HG03432 (cell line): Measurements from ENCODE around the gene KCNG2.

Experiments used
- ATAC-seq: cut with Tn5 transposase; IDR thresholded peaks from one replicate; pipeline ENCODE4 v1.9.1; 2021; ENCODE audit warnings: mild to moderate bottlenecking, moderate library complexity; ENCODE audit not compliant: unreplicated experiment

The KCNG2 gene

DNA sequence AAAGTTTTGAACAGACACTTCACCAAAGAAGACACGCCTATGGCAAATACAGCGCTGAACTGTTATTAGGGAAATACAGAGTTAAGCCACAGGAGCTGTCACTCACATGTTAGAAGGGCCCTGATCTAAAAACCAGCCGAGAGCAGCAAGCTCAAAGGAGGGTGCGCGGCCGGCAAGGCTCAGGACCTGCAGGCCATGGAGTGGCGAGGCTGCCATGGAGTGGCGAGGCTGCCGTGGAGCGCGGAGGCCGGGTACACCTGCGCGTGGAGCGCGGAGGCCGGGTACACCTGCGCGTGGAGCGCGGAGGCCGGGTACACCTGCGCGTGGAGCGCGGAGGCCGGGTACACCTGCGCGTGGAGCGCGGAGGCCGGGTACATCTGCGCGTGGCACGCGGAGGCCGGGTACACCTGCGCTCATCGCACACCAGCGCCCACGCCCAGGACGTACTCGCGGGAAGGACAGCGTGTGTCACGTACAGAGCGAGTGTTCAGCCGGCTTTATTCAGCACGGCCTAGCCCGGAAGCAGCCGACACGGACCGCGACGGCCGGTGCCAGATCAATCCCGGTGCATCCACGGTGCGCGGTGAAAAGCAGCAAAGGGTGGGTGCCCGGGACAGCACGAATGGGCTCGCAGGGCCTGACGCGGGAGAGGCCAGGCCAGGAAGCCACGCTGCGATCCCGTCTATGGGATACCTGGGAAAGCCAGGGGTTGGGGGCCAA is 84.9 kb downstream of the KCNG2 start:
- no peak for ATAC-seq

DNA sequence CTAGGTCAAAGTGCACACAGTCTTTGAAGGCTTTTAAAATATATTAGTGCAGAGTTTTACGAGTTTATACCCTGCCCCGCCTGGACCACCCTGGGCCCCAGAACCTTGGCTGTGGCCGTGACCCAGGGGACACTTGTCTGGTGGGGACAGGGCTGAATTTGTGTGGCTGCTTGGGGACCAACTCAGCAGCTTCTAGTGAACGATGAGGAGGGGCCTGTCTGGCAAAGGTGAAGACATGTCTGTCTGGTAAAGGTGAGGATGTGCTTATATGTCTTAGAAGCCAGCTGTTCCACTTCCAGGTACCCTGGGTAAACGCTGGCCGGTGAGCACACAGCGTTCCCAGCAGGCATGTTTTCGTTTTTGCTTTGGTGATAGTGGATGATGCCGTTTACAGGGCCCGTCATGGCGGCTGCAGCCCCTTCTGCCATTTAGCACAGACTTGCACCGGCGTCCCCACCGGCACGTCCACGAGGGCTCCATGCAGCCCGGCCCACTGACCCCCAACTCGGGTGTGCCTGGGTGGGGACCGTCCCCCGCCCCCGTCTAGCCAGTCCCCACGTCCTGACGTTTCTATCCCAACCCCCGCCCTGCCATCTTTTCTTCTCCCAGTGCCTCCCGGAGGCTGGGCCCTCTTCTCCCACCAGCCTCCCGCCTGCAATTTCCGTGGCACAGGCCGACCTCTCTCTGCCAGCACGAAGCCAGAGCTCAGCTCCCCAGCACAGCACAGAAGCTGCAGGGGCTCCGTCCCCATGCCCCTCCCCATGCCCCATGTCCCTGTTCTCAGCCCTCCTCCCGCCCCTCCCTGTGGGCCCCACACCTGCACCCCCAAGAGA is 85.9 kb downstream of the KCNG2 start:
- no peak for ATAC-seq

DNA sequence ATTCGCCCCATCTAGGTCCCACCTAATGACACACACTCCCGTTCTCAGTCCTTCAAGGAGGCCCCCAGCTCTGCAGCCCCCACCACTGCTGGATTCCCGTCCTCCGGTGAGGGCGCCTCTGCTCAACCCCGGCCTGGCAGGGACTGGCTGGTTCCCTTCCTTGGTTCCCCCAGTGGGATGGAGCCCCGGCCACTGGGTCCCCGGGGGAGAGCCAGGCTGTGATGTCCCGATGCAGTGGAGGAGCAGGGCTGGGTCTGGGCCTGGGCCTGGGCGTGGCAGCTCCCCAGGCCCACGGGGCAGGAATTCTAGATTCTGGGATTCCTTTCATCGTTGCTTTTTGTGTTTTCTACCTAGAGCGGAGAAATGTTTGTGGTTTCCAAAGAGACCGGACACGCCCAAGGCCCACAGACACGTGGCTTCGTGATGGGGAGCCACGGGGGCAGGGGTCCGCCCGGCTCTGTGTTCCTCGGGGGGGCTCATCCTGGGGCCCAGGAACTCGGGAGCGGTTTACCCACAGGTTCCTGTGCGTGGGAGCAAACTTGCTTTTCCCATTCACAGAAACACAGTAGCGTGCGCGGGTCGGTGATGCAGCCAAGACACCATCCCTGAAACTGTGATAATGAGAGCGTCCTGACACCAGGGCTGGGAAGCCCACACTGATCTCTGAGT is 86.7 kb downstream of the KCNG2 start:
- no peak for ATAC-seq

DNA sequence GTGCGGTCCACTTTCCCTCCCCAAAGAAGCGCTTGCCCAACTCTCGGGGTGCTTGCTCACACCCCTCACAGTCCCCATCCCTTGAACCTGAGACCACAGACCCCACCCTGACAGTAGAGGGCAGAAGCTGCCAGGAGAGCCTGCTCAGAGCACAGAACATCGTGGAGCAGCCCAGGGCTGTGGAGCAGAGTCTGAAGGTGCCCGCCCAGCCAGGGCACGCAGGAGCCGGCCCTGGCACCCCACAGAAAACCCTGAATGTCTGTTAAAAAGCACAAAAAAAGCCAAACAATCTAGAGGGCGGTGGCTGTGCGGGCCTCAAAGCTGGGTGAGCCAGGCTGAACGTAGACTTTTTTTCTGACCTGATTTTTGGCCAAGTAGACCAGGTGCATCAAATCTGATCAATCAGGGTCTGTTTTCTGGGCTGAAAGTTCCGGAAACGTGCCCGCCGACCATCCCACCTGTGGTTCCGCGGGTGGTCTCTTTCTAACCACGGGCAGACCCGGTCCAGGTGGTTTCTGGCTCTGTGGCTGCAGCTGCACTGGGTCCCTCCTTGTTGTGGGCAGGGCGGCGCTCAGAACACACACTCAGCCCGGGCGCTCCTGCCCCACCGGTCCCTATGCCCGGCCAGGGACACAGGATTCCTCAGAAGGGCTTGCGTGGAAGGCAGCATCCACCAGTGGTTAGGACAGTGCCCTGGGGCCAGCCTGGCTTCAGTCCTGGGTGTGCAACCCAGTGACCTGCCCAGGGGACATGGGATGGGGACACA is 87.4 kb downstream of the KCNG2 start:
- no peak for ATAC-seq

DNA sequence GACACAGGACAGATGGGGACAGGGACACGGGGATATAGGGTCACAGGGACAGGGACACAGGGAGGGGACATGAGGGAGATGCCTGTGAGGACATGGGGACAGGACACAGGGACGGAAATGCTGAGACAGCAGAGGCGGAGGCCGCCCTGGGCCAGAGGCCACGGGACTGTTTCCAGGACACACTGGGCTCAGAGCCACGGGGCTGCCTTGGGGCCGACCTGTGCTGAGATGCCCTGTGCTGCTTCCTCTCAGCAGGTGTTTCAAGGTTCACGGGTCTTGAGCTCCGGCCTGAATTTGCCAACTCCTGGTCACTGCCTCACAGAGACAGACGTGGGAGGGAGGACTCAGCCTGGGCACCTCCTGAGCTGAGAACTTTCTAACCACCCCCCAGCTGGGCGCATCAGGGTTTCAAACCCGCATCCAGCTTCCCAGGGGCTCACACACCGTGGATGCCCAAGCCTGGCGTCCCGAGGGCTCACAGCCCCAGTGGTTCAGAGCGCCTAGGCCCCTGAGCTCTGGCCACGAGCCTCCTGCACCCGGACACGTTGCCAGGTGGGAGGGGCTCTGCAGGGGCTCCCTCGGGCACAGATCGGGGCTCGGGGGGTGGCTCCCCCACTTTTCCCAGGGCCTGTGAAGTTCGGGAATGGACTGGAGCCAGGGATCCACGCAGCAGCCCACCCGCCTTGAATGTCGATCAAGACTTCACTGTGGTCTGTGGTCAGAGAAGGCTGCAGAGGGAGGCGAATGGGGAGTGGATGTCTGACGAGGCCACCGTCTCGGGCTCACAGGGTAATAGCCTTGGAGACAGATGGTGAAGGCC is 89.7 kb downstream of the KCNG2 start:
- no peak for ATAC-seq

DNA sequence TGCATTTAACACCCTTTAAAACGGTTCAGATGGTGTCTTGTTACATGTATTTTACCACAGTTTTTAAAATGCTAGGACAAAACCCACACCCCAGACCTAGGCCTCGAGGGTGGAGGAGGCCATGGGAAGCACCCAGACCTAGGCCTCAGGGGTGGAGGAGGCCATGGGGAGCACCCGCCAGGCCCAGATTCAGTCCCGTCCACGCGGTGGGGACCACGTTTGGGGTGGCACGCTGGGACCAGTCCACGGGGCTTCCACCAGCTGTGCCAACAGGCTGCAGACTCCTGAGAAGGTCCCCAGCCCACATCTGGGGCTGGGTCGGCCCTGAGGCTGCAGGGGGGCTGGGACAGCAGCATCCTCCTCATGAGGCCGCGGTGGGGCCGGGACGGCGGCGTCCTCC is 90.3 kb downstream of the KCNG2 start:
- ATAC-seq, result no peak

DNA sequence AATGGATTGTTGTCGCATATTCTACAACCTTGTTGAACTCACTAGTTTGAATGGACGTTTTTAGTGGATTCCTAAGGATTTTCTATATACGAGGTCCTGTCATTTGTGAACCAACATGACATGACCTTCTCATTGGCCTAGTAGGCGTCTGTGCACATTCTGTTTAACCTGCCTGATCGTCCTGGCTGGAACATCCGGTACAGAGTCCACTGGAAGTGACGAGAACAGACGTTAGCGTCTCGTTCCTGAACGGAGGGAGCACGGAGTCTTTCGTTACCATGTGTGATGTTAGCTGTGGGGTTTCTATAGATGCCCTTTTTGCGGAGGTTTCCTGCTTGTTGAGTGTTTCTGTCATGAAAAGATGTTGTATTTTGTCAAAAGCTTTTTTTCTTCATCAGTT is 91.8 kb downstream of the KCNG2 start:
- ATAC-seq, result no peak

DNA sequence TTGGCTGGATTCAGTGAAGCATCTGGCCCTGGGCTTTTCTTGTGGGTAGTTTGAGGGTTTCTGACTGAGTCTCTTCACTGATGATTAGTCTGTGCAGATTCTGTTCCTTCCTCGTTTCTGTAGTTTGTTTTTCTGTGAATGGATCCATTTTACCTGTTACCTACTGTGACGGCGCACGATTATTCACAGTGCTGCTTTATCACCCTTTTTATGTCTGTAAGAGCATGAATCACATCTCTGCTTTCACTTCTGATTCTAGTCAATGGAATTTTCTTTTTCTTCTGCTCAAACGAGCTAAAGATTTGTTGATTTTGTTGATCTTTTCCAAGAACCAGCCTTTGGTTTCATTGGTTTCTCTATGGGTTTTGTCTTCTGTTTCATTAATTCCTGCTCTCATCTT is 92.9 kb downstream of the KCNG2 start:
- ATAC-seq, result no peak

DNA sequence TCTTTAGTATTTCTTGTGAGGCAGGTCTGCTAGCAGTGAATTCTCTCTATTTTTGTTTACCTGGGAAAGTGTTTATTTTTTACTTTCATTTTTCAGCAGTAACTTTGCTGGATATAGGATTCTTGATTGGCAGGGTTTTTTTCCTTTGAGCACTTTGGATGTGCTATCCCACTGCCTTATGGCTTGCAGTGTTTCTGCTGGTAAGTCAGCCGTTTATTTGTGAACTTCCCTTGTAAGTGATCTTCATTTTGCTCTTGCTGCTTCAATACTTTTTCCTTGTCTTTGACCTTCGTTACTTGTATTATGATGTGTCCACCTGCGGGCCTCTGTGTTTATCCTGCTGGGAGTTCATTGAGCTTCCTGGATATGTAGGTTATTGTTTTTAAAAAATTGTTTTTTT is 99.0 kb downstream of the KCNG2 start:
- ATAC-seq, result no peak

DNA sequence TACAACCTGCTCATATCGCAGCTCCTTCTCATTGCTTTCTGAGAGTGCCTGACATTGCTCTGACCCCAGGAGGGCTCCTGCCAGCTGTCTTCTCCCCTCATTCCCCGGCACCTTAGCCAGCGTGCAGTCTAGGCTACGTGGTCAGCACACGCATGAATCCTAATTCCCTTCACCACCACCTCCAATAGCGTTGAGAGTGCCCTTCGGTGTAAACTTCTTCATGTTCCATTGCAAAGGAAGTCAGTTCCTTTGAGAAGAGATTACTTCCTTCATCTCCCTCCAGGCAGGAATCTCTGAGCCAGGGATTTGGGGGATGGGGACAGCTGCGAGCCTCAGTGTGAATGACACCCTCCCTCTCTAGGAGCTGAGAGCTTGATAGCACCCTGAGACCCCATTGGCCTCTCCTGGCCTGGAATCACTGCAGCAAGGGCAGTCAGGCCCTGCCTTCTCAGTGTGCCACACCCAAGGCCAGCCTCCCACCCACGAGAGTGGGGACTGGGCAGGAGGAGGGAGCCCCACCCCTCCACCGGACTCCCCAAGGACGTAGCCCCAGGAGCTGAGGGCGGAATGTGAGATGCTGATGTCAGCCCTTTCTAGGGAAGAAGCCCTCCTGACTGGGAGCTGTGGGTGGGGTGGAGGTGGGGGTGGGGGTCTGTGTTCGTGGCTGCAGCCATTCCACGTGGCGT is 100.3 kb downstream of the KCNG2 start:
- ATAC-seq, result no peak

DNA sequence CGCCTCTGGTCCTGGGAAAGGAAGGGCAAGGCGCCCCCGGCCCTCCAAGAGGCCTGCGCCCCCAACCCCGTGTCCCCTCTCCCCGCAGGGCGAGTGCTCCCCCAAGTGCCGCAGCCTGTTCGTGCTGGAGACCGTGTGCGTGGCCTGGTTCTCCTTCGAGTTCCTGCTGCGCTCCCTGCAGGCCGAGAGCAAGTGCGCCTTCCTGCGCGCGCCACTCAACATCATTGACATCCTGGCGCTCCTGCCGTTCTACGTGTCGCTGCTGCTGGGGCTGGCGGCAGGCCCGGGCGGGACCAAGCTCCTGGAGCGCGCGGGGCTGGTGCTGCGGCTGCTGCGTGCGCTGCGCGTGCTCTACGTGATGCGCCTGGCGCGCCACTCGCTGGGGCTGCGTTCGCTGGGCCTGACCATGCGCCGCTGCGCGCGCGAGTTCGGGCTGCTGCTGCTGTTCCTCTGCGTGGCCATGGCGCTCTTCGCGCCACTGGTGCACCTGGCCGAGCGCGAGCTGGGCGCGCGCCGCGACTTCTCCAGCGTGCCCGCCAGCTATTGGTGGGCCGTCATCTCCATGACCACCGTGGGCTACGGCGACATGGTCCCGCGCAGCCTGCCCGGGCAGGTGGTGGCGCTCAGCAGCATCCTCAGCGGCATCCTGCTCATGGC is 101.3 kb downstream of the KCNG2 start:
- ATAC-seq, result no peak

DNA sequence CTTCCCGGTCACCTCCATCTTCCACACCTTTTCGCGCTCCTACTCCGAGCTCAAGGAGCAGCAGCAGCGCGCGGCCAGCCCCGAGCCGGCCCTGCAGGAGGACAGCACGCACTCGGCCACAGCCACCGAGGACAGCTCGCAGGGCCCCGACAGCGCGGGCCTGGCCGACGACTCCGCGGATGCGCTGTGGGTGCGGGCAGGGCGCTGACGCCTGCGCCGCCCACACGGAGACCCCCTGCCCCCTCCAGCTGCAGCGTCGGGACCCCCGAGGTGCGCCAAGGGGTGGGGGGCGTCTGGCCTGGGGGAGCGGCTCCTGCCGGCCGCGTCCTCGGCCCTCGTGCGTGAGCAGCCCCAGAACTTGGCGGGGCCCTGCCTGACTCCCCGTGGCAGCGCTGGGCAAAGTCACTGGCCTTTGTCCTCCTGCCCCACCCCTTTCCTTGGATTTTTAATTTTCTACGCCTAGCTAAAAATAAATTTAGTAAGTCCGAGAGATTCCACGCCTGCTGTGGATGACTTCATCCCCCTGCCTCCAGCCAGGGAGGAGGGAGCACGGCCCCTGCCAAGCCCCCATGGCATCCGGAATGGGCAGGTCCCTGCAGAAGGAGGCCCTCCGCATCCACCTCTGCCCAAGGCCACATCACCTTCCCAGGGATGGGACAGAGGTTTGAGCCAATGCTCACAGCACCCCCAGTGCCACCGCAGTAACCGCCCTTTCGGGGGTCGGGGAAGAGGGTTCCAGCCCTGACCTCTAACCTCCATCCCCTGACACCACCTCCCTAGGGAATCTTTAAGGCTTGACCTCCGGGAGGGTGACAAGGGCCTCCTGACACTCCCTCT is 102.1 kb downstream of the KCNG2 start:
- ATAC-seq, result no peak

DNA sequence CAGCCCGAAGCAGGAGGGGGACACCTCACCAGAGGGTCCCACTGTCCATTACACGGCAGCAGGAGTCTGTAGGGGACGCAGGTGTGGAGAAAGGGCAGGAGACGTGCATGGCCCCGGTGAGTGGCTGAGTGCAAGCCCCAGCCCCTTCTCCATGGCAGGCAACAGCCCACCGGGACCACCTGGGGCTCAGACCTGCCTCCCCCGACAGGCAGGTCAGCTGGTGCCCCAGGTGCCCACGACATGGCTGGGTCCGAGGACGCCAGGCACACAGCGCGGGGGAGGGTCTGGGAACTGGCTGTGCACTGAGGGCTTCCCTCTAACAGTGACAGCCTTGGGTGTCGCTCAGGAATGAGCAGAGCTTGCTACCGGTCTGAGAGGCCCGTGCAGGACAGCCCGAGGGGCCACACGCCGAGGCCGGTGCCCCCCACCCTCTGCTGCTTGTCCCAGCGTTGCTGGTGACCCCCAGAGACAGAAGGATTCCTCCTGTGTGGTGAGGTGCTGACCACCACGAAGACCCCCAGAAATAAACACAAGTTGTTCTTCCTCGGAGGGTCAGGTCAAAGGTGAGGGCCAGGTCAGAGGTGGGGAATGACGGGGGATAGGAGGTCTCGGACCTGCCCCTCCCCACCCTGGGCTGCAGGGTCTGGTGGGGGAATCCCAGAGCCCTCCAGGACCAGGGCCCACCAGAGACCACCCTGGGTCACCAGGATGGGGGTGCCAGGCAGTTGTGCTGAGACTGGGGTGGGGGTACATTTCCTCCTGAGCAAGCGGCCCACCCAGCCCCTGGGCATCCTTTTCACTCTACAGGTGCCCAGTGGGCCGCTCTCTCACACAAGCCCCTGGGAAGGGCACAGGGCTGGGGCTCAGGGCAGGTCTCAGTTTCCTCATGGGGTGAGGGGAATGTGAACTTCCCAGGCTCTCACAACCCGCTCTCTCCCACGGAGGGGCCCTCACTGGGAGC is 103.2 kb downstream of the KCNG2 start:
- ATAC-seq, result no peak

DNA sequence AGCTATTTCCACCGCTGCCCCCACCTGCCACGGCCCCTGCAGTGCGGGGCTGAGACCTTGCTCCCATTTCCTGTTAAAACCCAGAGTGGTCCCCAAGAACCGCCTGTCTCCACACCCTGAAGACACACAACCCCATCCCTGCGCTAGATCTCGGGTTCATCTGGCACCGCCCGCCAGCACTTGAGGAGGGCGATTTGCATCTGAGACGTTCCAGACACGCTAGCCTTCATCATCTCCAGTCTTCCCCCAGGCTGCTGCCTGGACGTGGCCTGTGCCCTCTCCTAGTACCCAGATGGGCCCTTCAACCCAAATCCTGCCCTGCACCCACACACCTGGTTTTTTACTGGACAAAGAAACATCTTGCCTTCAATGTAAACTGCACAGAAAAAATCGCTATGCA is 103.9 kb downstream of the KCNG2 start:
- ATAC-seq, result no peak

DNA sequence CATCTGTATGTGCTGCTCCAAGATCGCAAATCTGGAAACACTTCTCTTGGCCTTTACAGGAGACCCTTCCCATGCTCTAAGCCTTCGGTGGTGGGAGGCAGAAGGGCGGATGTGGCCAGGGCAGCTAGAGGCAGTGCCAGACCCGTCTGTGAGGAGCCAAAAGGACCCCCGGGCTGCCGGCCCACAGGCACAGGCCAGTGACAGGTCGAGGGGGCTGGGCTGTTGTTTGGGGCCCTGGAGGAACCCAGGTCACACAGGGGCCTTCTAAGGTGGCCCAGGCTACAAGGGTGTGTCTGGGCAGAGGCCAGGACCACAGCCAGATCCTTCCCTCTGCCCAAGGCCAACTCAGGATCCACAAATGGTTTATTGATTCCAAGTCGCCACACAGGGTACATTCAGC is 104.3 kb downstream of the KCNG2 start:
- ATAC-seq, result no peak

DNA sequence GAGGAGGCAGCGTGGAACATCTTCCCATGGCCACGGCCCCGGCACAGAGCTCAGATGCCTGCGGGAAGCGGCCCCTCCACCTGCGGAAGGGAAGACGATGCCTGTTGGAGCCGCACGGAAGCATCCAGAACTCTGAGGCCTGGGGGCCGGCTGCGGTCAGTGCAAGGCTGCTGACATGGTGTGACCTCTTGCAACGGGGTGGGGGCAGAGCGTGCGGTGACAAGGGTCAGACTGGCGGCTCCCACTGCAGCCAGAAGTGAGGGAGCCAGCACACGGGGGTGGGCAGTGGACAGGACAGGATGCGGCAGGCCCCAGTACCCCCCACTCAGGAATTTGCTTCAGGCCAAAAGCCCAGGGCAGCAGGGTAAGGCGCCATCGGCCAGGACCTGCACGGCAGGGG is 104.9 kb downstream of the KCNG2 start:
- ATAC-seq, result no peak

DNA sequence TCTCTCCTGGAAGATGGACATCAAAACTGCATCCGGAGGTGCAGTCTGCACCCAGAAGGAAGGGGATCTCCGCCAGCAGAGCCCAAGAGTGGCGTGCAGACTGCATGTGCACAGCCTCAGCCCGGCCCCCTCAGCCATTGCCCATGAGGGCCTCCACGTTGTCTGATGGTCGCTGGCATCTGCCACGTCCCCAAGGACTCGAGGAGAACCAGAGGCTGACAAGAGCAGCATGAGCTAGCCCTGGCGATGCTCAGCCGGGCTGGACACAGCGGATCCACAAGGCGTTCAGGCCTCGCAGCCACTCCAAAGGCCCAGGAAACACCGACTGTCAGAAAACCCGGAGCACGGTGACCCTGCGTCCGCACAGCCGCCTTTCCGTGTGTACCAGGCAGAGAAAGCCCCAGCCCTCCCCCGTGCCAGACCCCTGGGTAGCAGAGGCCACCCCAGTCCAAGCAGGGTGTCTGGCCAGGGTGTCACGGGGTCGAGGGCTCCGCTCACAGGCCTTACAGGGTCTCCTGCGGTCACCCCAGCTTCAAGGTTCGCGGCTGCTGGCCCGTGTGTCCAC is 105.4 kb downstream of the KCNG2 start:
- ATAC-seq, result no peak
